ENCODE data around the gene TSPO.

TSPO gene

GRCh38 chr22:43159484-43160178, 8.3 kb downstream of the TSPO start:
- DNase-seq, result no peak

GRCh38 chr22:43160497-43161126, 9.3 kb downstream of the TSPO start:
- DNase-seq, result no peak

GRCh38 chr22:43162412-43163150, 11.2 kb downstream of the TSPO start:
- DNase-seq, result no peak

GRCh38 chr22:43163241-43163795, 12.0 kb downstream of the TSPO start:
- DNase-seq, result no peak

- no peak for DNase-seq
Observed at GRCh38 chr22:43164636-43165035, 13.3 kb downstream of the TSPO start.

- no peak for DNase-seq
Observed at GRCh38 chr22:43166132-43166930, 15.0 kb downstream of the TSPO start.

- no peak for DNase-seq
Observed at GRCh38 chr22:43167001-43167589, 15.7 kb downstream of the TSPO start.

- no peak for DNase-seq
Observed at GRCh38 chr22:43168471-43169309, 17.3 kb downstream of the TSPO start.

GRCh38 chr22:43169310-43170130, 18.2 kb downstream of the TSPO start:
- no peak for DNase-seq

- DNase-seq, result no peak
Observed at GRCh38 chr22:43170131-43170480, 18.7 kb downstream of the TSPO start.

- no peak for DNase-seq
Observed at GRCh38 chr22:43171019-43171491, 19.7 kb downstream of the TSPO start.

GRCh38 chr22:43171607-43172006, 20.2 kb downstream of the TSPO start:
- no peak for DNase-seq

GRCh38 chr22:43172191-43172590, 20.8 kb downstream of the TSPO start:
- DNase-seq, result no peak

GRCh38 chr22:43173566-43173965, 22.2 kb downstream of the TSPO start:
- no peak for DNase-seq

- DNase-seq, result no peak
Observed at GRCh38 chr22:43173976-43174720, 22.8 kb downstream of the TSPO start.

GRCh38 chr22:43174941-43175531, 23.7 kb downstream of the TSPO start:
- DNase-seq, result no peak

- no peak for DNase-seq
Observed at GRCh38 chr22:43176090-43176489, 24.7 kb downstream of the TSPO start.

- no peak for DNase-seq
Observed at GRCh38 chr22:43177479-43177878, 26.1 kb downstream of the TSPO start.

- no peak for DNase-seq
Observed at GRCh38 chr22:43179146-43179910, 28.0 kb downstream of the TSPO start.
